ENCODE measurements around the gene MORN1. TPM values are rescaled to one million over a fixed set of nuclear protein-coding genes. Genes with fewer than 3 reads are reported as not detected.
A peak's percentile ranks its signal among the peaks of the same experiment; 100 is the strongest.

The MORN1 gene
- total RNA-seq, 1 donor from 2014 or later: 35.3 TPM

DNA sequence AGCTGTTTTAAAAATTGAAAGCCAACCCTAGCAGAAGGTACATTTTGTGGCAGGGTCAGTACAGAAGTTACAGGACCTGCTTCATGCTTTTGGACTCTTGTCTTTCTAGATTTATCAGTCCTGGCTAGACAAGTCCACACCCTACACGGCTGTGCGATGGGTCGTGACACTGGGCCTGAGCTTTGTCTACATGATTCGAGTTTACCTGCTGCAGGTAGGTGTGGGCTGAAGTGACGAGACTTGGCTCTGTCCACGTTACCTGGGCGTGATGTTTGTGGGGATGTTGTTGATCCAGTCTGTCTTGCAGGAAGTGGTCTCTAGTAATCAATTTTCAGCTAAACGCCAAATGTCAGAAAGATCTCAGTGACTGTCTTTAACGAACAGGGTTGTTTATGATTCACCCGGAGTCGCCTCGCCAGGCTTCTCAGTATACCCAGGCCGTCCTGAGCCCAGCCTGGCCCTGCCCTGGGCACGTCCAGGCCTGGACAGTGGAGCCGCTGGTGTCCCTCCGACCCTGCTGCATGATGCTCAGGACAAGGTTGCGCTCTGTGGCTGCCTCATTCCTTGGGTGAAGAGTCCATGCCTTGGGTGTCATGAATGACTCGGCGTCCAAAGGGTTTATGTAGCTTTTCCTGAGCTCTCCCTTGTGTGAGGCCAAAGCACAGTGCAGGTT, 5.8 kb upstream of the MORN1 start:
- H3K27ac Mint-ChIP-seq: no peak overlapping the region
- no peak overlapping the region for H3K4me3 Mint-ChIP-seq (ENCODE audit: low read depth)
- H3K4me1 Mint-ChIP-seq (ENCODE audit: low read depth): peaks cover 11% of the 10 kb centered on the region
- DNase-seq (ENCODE audit: low spot score, unreplicated experiment): no peak
- H3K27me3 Mint-ChIP-seq: no peaks in the 10 kb centered on the region
- H3K9me3 Mint-ChIP-seq (ENCODE audit: low read depth): no peaks in the 10 kb centered on the region
- TF ChIP-seq, protein P1, sequence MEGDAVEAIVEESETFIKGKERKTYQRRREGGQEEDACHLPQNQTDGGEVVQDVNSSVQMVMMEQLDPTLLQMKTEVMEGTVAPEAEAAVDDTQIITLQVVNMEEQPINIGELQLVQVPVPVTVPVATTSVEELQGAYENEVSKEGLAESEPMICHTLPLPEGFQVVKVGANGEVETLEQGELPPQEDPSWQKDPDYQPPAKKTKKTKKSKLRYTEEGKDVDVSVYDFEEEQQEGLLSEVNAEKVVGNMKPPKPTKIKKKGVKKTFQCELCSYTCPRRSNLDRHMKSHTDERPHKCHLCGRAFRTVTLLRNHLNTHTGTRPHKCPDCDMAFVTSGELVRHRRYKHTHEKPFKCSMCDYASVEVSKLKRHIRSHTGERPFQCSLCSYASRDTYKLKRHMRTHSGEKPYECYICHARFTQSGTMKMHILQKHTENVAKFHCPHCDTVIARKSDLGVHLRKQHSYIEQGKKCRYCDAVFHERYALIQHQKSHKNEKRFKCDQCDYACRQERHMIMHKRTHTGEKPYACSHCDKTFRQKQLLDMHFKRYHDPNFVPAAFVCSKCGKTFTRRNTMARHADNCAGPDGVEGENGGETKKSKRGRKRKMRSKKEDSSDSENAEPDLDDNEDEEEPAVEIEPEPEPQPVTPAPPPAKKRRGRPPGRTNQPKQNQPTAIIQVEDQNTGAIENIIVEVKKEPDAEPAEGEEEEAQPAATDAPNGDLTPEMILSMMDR (IDR thresholded peaks at IDR 0.05; ENCODE audit: unreplicated experiment): no peak
- peaks cover 16% of the 10 kb centered on the region for H3K36me3 Mint-ChIP-seq (ENCODE audit: insufficient read depth)

DNA sequence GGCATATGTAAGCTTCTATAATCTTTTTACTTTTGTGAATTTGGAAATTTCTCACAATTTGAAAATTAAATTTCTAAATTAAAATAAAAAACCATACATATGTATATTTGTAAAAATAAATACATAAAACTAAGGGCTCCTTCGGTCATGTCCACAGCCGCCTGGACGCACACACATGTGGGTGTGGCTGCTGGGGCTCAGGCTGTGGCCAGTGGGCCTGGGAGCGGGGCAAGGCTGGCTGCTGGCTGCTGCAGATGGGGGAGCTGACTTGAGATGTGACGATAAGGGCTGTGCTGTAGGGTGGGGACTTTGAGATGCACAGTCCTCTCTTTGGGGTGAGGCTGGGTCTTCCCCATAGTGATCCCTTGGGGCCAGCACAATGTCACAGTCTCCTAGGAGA, 5.1 kb upstream of the MORN1 start:
- Mint-ChIP-seq H3K9me3 (ENCODE audit: low read depth) (no peaks in the 10 kb centered on the region), H3K27me3 (no peaks in the 10 kb centered on the region), H3K27ac (no peak overlapping the region), H3K36me3 (ENCODE audit: insufficient read depth) (peaks cover 15% of the 10 kb centered on the region), H3K4me3 (ENCODE audit: low read depth) (no peak overlapping the region), H3K4me1 (ENCODE audit: low read depth) (peaks cover 11% of the 10 kb centered on the region)
- TF ChIP-seq, protein P1 (IDR thresholded peaks at IDR 0.05; ENCODE audit: unreplicated experiment): no peak
- no peak for DNase-seq (ENCODE audit: low spot score, unreplicated experiment)

DNA sequence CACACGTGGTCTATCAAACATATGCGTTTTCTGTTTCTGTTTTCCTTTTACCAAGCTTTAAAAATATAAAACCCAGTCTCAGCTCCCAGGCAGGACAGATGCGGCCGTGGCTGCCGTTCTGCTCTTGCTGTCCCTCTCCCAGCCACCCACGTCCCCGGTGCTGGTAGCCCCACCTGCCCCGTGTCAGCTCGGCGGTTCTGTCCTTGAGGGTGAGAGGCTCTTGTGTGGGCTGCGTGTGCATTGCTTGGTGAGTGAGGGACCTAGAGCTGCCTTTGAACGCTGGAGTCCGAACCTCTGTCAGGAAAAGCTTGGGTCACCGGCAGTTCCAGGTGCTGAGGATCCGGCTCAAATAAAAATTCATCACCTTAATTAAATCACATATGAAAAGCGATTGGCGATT, 4.7 kb upstream of the MORN1 start:
- no peaks in the 10 kb centered on the region for H3K27me3 Mint-ChIP-seq

DNA sequence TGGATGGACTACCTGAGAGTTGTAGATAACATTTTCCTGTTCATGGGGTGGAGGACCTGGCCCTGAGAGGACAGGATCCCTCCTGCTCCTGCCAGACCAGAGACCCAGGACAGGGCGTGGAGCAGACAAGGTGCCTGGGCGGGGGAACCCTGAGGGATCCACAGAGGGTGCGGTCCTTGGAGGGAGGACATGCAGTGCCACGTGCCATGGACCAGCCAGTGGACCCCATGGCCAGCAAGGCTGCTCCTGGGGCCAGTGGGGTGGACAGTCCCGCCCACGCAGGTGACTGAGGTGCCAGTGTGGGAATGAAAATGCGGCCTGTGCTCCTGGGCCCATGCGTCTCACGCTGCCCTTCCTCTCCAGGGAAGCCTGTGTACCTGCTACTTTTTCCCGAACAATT, 3.9 kb upstream of the MORN1 start:
- DNase-seq (ENCODE audit: low spot score, unreplicated experiment): no peak
- no peaks in the 10 kb centered on the region for H3K27me3 Mint-ChIP-seq
- peaks cover 12% of the 10 kb centered on the region for H3K36me3 Mint-ChIP-seq (ENCODE audit: insufficient read depth)
- TF ChIP-seq, protein P1 (IDR thresholded peaks at IDR 0.05; ENCODE audit: unreplicated experiment): no peak
- peaks cover 15% of the 10 kb centered on the region for H3K4me1 Mint-ChIP-seq (ENCODE audit: low read depth)
- no peaks in the 10 kb centered on the region for H3K9me3 Mint-ChIP-seq (ENCODE audit: low read depth)
- peak overlapping the region; percentile 78 for H3K27ac Mint-ChIP-seq
- H3K4me3 Mint-ChIP-seq (ENCODE audit: low read depth): no peak overlapping the region

More for the DNA sequence above, 4.7 kb upstream of the MORN1 start:
- no peak for DNase-seq (ENCODE audit: low spot score, unreplicated experiment)
- TF ChIP-seq, protein P1 (IDR thresholded peaks at IDR 0.05; ENCODE audit: unreplicated experiment): no peak
- peaks cover 15% of the 10 kb centered on the region for H3K36me3 Mint-ChIP-seq (ENCODE audit: insufficient read depth)
- no peak overlapping the region for H3K27ac Mint-ChIP-seq
- H3K9me3 Mint-ChIP-seq (ENCODE audit: low read depth): no peaks in the 10 kb centered on the region
- peaks cover 11% of the 10 kb centered on the region for H3K4me1 Mint-ChIP-seq (ENCODE audit: low read depth)
- H3K4me3 Mint-ChIP-seq (ENCODE audit: low read depth): no peak overlapping the region

DNA sequence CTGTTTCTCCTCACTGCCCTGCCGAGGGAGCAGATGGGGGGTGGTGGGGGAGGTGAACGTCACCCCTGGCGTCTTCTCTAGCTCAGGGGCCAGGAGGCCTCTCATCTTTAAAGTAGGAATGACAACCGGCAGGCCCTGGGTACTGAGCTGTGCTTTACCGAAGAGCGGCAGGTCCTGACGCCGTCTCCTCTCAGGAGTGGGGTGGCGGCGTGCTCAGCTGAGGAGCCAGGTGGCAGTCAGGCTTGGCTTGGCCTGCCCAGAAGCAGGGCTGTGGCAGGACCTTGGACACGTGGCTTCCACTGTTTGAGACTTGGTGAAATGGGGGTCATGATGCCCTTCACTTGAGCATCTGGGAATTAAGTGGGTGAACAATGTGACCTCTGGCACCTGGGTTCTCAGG, 3.4 kb upstream of the MORN1 start:
- no peak overlapping the region for H3K4me3 Mint-ChIP-seq (ENCODE audit: low read depth)
- no peaks in the 10 kb centered on the region for H3K27me3 Mint-ChIP-seq
- peaks cover 12% of the 10 kb centered on the region for H3K36me3 Mint-ChIP-seq (ENCODE audit: insufficient read depth)
- peak overlapping the region; percentile 78 for H3K27ac Mint-ChIP-seq
- TF ChIP-seq, protein P1 (IDR thresholded peaks at IDR 0.05; ENCODE audit: unreplicated experiment): no peak
- H3K9me3 Mint-ChIP-seq (ENCODE audit: low read depth): no peaks in the 10 kb centered on the region
- H3K4me1 Mint-ChIP-seq (ENCODE audit: low read depth): peaks cover 15% of the 10 kb centered on the region
- no peak for DNase-seq (ENCODE audit: low spot score, unreplicated experiment)
